ENCODE results near the gene ABCB9.
"Not testable (repeated sequence)": the region's sequence is repeated elsewhere in the genome, so short reads cannot be mapped to it uniquely, and the experiment has no call there.

The ABCB9 gene

DNA sequence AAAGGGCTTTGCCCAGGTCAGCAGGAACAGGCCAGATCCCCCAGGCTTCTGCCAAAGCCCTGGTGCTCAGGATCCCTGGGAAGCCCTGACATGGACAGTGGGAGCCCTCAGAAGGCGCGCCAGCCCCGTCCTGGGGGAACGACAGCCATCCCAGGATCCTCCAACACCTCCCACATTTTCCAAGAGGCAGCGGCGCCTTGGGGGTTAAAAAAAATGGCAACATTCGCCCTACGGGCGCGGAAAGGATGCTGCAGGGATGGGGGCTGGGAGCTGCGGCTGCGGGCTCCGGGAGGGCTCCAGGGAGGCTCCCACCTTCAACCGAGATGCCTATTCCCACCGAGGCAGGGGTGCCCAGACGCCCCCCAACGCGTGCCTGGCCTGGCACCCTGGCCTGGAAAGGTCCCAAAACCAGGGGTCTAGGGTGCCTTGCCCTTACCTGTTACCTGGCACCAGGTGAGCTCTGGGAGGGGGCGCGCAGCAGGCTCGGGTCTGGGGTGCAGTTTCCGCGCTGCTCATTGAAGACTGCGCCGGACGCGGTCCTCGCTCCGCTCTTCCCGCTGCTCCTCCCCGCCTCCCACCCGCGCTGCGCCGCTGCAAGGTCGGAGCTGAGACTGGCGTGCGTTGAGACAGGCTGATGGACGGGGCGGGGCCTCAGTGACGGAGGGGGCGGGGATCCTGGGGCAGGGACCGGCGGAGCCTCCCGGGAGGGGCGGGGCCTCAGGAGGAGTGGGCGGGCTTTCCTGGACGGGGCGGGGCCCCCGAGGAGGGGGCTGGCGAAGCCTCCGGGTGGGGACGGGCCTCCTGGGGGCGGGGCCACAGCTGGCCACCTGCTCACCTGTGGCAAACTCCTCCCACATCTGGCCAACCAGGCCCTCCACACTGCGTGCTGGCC lies at the start of gene ABCB9:
Gene ABCB9 (minus strand): TSS at position 613 of the 892 bp plus-strand sequence. CDS start 6,228 bp downstream, outside the sequence.
- DNase-seq: peak; percentile 92

- not testable (repeated sequence) for DNase-seq
Measured at GRCh38 chr12:123014473-123014872, 48.2 kb upstream of the ABCB9 start.

DNA sequence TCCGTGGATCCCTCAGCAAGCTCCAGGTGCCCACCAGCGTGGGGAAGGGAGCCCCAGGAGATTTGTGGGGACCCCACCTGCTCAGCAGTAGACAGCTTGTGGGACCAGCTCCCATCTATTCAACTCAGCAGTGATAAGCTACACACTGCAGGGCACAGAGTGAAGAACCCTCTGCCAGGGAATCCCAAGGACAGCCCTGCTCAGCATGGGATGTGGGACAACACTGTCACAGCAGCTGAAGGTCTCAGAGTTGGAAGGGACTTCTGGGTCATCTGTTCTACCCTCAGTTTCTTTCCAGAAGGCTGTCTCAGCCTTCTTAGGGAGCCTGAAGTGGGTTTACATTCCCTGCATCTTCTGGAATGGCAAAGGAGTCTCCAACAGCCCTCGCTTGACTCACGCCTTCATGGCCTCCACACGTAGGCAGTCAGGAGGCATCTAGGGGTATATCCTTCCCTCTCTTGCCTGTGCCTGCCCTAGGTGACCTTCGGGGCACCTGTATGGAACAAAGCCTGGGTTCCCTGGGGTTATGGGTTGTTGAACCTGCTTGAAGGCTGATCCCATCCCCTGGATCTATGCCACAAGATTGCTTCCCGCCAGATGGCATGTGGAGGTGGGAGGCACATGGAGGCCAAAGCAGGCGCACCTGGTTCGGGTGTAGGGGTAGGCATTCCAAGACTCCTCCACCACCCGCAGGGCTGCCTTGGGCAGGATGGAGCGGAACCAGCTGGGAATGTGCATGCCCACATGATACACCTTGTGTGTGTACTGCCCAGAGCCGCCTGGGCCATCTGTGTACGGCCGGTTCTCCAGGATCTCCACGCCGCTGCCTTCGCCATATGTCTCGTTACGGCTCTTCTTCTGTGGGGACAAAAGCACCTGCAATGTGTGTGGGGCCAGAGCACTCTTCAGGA lies 47.2 kb upstream of the ABCB9 start:
- no peak for DNase-seq

- no peak for DNase-seq
Measured at GRCh38 chr12:123011701-123012100, 45.4 kb upstream of the ABCB9 start.

DNA sequence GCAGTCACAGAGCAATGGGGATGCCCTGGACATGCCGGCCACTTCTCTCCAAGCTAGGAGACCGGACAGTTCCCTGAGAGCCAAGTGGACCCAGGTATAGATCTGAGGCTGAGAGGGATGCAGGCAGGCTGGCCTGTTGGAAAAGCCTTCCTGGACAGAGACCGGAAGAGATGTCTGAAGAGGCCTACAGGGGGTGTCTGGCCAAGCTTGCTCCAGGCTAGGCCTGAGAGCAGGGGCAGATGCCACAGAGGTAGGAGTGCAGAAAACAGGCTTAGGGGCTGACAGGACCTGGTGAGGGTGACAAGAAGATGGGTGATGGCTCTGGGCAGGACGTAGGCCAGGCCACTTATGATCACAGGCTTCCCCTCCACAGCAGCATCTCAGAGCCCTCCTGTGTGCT lies 44.4 kb upstream of the ABCB9 start:
- DNase-seq: no peak

GRCh38 chr12:123010110-123010509 lies 43.8 kb upstream of the ABCB9 start:
- no peak for DNase-seq

GRCh38 chr12:123006977-123007376 lies 40.7 kb upstream of the ABCB9 start:
- DNase-seq: no peak

- no peak for DNase-seq
Measured at GRCh38 chr12:123005081-123005626, 38.9 kb upstream of the ABCB9 start.

DNA sequence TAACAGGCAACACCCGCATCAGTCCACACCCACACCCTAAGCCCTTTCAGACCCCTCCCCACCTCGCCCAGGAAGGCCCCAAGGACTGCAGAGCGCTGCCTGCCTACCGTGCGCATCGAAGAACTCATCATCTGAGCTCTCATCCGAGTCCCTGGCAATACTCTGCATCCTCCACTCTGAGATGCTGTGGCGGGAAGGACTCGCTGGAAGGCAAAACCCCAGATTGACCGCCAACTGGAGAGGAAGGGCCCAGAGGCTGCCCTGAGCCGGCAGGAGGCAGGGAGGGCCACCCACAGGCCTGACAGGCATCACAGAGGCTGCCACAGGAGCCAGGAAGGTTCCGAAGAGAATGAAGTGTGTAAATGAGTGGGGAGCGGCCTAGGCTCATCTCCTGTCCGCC lies 38.0 kb upstream of the ABCB9 start:
- DNase-seq: no peak

GRCh38 chr12:123003257-123003656 lies 37.0 kb upstream of the ABCB9 start:
- DNase-seq: no peak

- no peak for DNase-seq
Measured at GRCh38 chr12:123001464-123001863, 35.2 kb upstream of the ABCB9 start.

DNA sequence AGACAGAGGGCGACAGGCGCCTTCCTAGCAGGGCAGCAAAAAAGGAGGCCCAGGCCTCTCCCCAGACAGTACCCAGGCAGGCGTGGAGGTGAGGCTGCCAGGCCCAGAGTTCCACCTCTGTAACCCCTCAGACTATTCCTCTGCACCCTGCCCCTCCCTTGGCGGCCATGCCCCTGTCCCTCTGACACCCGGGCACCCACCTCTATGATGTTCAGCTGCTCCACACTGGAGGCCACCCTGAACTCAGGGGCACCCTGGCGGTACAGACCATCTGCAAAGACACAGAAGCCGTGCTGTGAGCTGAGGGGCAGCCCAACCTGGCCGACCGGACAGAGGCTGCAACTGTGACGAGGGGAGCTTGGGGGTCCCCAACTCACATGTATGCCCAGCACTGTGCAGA lies 34.3 kb upstream of the ABCB9 start:
- no peak for DNase-seq

GRCh38 chr12:122999986-123000420 lies 33.7 kb upstream of the ABCB9 start:
- no peak for DNase-seq

- no peak for DNase-seq
Measured at GRCh38 chr12:122999196-122999946, 33.1 kb upstream of the ABCB9 start.

DNA sequence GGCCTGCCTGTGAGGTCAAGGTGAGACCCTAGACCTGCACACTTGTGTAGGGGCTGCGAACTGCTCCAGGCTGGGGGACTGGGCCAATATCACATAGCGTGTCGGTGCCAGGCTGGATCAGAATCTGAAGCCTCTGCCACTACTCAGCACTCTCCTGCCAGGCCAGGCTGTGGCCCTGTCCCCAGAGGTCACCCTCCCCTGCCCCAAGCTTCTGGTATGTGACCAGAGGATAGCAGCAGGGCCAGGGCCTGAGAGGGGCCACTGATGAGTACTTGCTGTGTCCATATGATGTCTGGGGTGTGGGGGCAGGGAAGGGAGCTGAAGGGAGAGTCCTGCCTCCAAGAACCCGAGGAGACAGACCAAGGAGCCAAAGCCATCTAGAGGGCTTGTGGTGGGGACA lies 32.1 kb upstream of the ABCB9 start:
- DNase-seq: no peak

GRCh38 chr12:122997343-122998250 lies 31.3 kb upstream of the ABCB9 start:
- no peak for DNase-seq

DNA sequence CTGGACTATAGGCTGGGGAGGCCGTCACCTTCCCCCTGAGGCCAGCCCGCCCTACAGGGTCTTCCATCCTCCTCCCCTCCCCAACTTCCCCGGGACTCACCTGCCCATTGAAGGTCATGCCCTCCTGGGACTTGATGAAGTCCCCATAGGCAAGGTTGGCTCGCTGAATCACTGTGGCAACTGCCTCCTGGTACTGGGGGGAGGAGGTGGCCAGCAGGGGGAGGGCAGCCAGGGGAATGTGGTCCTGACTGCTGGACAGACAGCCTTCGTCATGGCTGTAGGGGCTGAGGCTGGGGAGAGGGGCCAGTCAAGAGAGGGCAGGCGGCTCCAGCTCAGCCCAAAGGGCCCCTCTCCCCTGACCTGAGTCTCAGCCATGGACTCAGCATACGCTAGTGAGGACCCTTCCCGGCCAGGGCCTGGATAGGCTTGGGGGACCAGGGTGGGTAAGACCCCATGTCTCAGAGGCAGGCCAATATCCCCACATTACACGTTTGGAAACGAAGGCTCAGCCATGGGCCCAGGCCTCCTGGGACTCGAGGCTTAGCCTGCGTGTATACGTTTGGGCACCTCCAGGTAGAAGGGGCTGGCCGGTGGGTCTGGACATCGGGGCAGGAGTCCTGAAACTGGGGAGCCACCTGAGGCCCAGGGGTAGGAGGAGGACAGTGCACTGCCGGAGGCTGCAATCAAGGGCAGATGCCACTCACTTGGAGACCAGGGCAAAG lies 30.5 kb upstream of the ABCB9 start:
- DNase-seq: no peak

DNA sequence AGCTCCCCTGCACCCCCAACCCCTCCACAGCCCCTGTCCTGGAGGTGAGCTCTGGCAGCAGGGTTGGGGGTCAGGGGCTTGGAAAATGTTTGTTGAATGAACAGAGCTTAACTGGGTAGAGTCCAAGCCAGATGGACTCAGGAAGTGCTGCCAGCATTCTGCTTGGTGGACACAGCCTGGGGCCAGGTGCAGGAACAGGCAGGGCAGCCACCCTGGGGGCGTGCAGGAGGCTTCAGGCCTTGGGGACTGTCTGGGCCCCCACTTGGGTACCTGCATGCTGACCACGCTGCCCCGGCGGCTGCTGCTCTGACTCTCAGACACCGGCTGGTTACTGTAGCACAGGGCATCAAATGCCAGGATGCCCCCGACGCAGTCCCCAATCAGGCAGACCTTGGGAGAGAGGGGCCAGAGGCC lies 29.9 kb upstream of the ABCB9 start:
- no peak for DNase-seq

- no peak for DNase-seq
Measured at GRCh38 chr12:122995503-122996187, 29.4 kb upstream of the ABCB9 start.
